H9 (cell line): Measurements from ENCODE around the gene HSD17B2. TPM values are rescaled to one million over a fixed set of nuclear protein-coding genes. Genes with fewer than 3 reads are reported as not detected.

Experiments
- DNase-seq: peaks from one replicate; pipeline ENCODE4 v3.0.0-alpha.2; 2017
- H2AFZ ChIP-seq: one replicate; pipeline ENCODE4 v1.6.1; 2013; ENCODE audit warnings: mild to moderate bottlenecking, low read length, control low read depth, moderate library complexity
- H2AK5ac ChIP-seq: 2 replicates; pipeline ENCODE4 v1.6.1; 2013; ENCODE audit warnings: low read length, control low read depth, mixed read lengths; ENCODE audit not compliant: insufficient read length
- H2BK120ac ChIP-seq: one replicate; pipeline ENCODE4 v1.6.1; 2013; ENCODE audit warnings: low read depth, mild to moderate bottlenecking, low read length, control low read depth, inconsistent platforms; ENCODE audit not compliant: poor library complexity, severe bottlenecking
- H2BK12ac ChIP-seq: 2 replicates; pipeline ENCODE4 v1.6.1; 2013; ENCODE audit warnings: low read length, control low read depth, mixed read lengths, low read depth; ENCODE audit not compliant: insufficient read length
- H2BK15ac ChIP-seq: 2 replicates; pipeline ENCODE4 v1.6.1; 2013; ENCODE audit warnings: low read depth, low read length, control low read depth
- H2BK20ac ChIP-seq: one replicate; pipeline ENCODE4 v1.6.1; 2013; ENCODE audit warnings: low read depth, mild to moderate bottlenecking, low read length, control low read depth, inconsistent platforms; ENCODE audit not compliant: poor library complexity, severe bottlenecking
- H2BK5ac ChIP-seq: 2 replicates; pipeline ENCODE4 v1.6.1; 2013; ENCODE audit warnings: low read length, control low read depth, mixed read lengths; ENCODE audit not compliant: insufficient read length
- H3K14ac ChIP-seq: 2 replicates; pipeline ENCODE4 v1.6.1; 2013; ENCODE audit warnings: low read length, control low read depth; ENCODE audit not compliant: insufficient read depth
- H3K18ac ChIP-seq: 2 replicates; pipeline ENCODE4 v1.6.1; 2013; ENCODE audit warnings: low read depth, mild to moderate bottlenecking, mixed read lengths, low read length, control low read depth; ENCODE audit not compliant: insufficient read length
- H3K23ac ChIP-seq: 2 replicates; pipeline ENCODE4 v1.6.1; 2013; ENCODE audit warnings: low read length, control low read depth, mixed read lengths, low read depth; ENCODE audit not compliant: insufficient read length
- H3K23me2 ChIP-seq: 2 replicates; pipeline ENCODE4 v1.6.1; 2013; ENCODE audit warnings: low read depth, mild to moderate bottlenecking, mixed read lengths, low read length, control low read depth; ENCODE audit not compliant: insufficient read length, poor library complexity, severe bottlenecking
- H3K27ac ChIP-seq: 2 replicates; pipeline ENCODE4 v1.5.1; 2013; ENCODE audit warnings: low read length, control low read depth, mixed read lengths, low read depth; ENCODE audit not compliant: insufficient read length
- H3K27me3 ChIP-seq: 2 replicates; pipeline ENCODE4 v1.6.1; 2013; ENCODE audit warnings: low read length, control low read depth, inconsistent platforms; ENCODE audit not compliant: insufficient read depth
- H3K4ac ChIP-seq: 2 replicates; pipeline ENCODE4 v1.6.1; 2013; ENCODE audit warnings: low read depth, mild to moderate bottlenecking, control low read depth, inconsistent platforms, low read length, moderate library complexity
- H3K4me1 ChIP-seq: 2 replicates; pipeline ENCODE4 v1.6.1; 2013; ENCODE audit warnings: low read length, control low read depth, inconsistent platforms; ENCODE audit not compliant: insufficient read depth
- H3K4me2 ChIP-seq: 2 replicates; pipeline ENCODE4 v1.6.1; 2013; ENCODE audit warnings: low read length, control low read depth, mixed read lengths; ENCODE audit not compliant: insufficient read length, insufficient read depth
- H3K56ac ChIP-seq: 2 replicates; pipeline ENCODE4 v1.6.1; 2013; ENCODE audit warnings: low read depth, mild to moderate bottlenecking, mixed read lengths, low read length, control low read depth; ENCODE audit not compliant: insufficient read length
- H3K79me1 ChIP-seq: 2 replicates; pipeline ENCODE4 v1.6.1; 2013; ENCODE audit warnings: low read depth, mild to moderate bottlenecking, moderate library complexity, low read length, control low read depth, inconsistent platforms; ENCODE audit not compliant: insufficient read depth, poor library complexity, severe bottlenecking
- H3K79me2 ChIP-seq: 2 replicates; pipeline ENCODE4 v1.6.1; 2013; ENCODE audit warnings: low read length, control low read depth, inconsistent platforms; ENCODE audit not compliant: insufficient read depth
- H3K9ac ChIP-seq: 2 replicates; pipeline ENCODE4 v1.6.1; 2013; ENCODE audit warnings: low read length, control low read depth, mixed read lengths; ENCODE audit not compliant: insufficient read length; ENCODE audit errors: extremely low read depth
- H3K9me3 ChIP-seq: one replicate; pipeline ENCODE4 v1.6.1; 2013; ENCODE audit warnings: low read depth, low read length, inconsistent platforms; ENCODE audit not compliant: control insufficient read depth
- H3T11ph ChIP-seq: one replicate; pipeline ENCODE4 v1.6.1; 2013; ENCODE audit warnings: mild to moderate bottlenecking, low read length, control low read depth, inconsistent platforms
- H4K20me1 ChIP-seq: one replicate; pipeline ENCODE4 v1.6.1; 2013; ENCODE audit not compliant: control insufficient read depth, insufficient read length, insufficient read depth
- H4K5ac ChIP-seq: 2 replicates; pipeline ENCODE4 v1.6.1; 2013; ENCODE audit warnings: low read depth, mild to moderate bottlenecking, mixed read lengths, low read length, control low read depth; ENCODE audit not compliant: insufficient read length
- H4K8ac ChIP-seq: replicated peaks from 2 replicates; pipeline ENCODE4 v1.6.1; 2013; ENCODE audit warnings: low read length, control low read depth, mixed read lengths, low read depth; ENCODE audit not compliant: insufficient read length
- H4K91ac ChIP-seq: 2 replicates; pipeline ENCODE4 v1.6.1; 2013; ENCODE audit warnings: low read depth, mild to moderate bottlenecking, moderate library complexity, mixed read lengths, low read length, control low read depth; ENCODE audit not compliant: insufficient read length
- H3K27ac Mint-ChIP-seq, 3 experiments: 2 replicates in 2 of 3; 3 replicates in 1 of 3; pipeline ENCODE4 v1.8.0; 2020 to 2021; ENCODE audit warnings: mixed read lengths in 3 of 3, mild to moderate bottlenecking in 1 of 3, moderate library complexity in 1 of 3
- H3K27me3 Mint-ChIP-seq: 2 replicates; pipeline ENCODE4 v1.8.0; 2021; ENCODE audit warnings: low read depth, mild to moderate bottlenecking, moderate library complexity, mixed read lengths
- H3K36me3 Mint-ChIP-seq, 3 experiments: 2 replicates in 2 of 3; 3 replicates in 1 of 3; pipeline ENCODE4 v1.8.0; 2020 to 2021; ENCODE audit warnings: low read depth in 3 of 3, mixed read lengths in 3 of 3; ENCODE audit not compliant: insufficient read depth in 1 of 3
- H3K4me1 Mint-ChIP-seq, 2 experiments: 2 replicates each; pipeline ENCODE4 v1.8.0; 2020; ENCODE audit warnings: mixed read lengths in 2 of 2
- H3K4me3 Mint-ChIP-seq, 2 experiments: 2 replicates in 1 of 2; 3 replicates in 1 of 2; pipeline ENCODE4 v1.8.0; 2020 to 2021; ENCODE audit warnings: mild to moderate bottlenecking in 2 of 2, mixed read lengths in 2 of 2, moderate library complexity in 1 of 2
- H3K9me3 Mint-ChIP-seq, 2 experiments: 2 replicates in 1 of 2; 3 replicates in 1 of 2; pipeline ENCODE4 v1.8.0; 2020; ENCODE audit warnings: mild to moderate bottlenecking in 2 of 2, mixed read lengths in 2 of 2, moderate library complexity in 1 of 2
- CTCF ChIP-seq: fragments of 200-600 bp; sonication (generic); conservative IDR thresholded peaks from 3 replicates; pipeline ENCODE4 v1.8.0; 2021; ENCODE audit warnings: antibody characterized with exemption, mild to moderate bottlenecking
- WGBS: extraction: QIAGEN DNeasy Blood & Tissue Kit; methylation state at CpG from one replicate; pipeline ENCODE4 v1.1.7; 2013; ENCODE audit warnings: missing lambda C conversion rate, low lambda C conversion rate, mixed read lengths; ENCODE audit not compliant: insufficient read length; ENCODE audit errors: extremely low coverage; 5-methylcytosine and 5-hydroxymethylcytosine counted together
- total RNA-seq: library from RNA; stranded (reverse); gene quantifications from 2 replicates; pipeline ENCODE4 v1.2.1, GENCODE V29; 2021

HSD17B2 gene
- total RNA-seq, 1 experiment from 2014 or later, result not detected

- Histone ChIP-seq H3K9ac (no peak within 1 kb of the TSS), H3K4ac (no peak within 1 kb of the TSS), H3K23ac (no peak within 1 kb of the TSS), H2AFZ (no peak within 1 kb of the TSS), H3K4me1 (no peaks in the 10 kb centered on the region), H3T11ph (no peak within 1 kb of the TSS), H3K4me2 (no peak within 1 kb of the TSS), H3K27ac (no peak within 1 kb of the TSS), H3K9me3 (peaks cover 5% of the 10 kb centered on the region), H3K23me2 (no peaks in the 10 kb centered on the region), H4K20me1 (no peaks in the 10 kb centered on the region), H3K56ac (no peak within 1 kb of the TSS), H3K14ac (no peak within 1 kb of the TSS), H3K18ac (no peak within 1 kb of the TSS), H2BK15ac (no peak within 1 kb of the TSS), H2BK20ac (no peak within 1 kb of the TSS), H2BK12ac (no peak within 1 kb of the TSS), H4K91ac (no peak within 1 kb of the TSS), H2BK5ac (no peak within 1 kb of the TSS), H2BK120ac (no peak within 1 kb of the TSS), H3K27me3 (no peaks in the 10 kb centered on the region), H4K8ac (no peak within 1 kb of the TSS), H3K79me2 (no peaks in the 10 kb centered on the region), H3K79me1 (no peaks in the 10 kb centered on the region), H2AK5ac (no peak within 1 kb of the TSS), H4K5ac (no peak within 1 kb of the TSS)
- Mint-ChIP-seq H3K4me1 (no peaks in the 10 kb centered on the region), H3K27ac (no peak within 1 kb of the TSS; a peak in 2 of 7 replicates), H3K4me3 (no peak within 1 kb of the TSS; a peak in 1 of 5 replicates), H3K36me3 (peaks cover 25 to 35% (median 30%) of the 10 kb centered on the region in 3 experiments), H3K9me3 (peaks cover 43 to 53% of the 10 kb centered on the region in 2 experiments), H3K27me3 (peaks cover 9% of the 10 kb centered on the region)
- TF ChIP-seq CTCF, result no peak
- no peak for DNase-seq
- WGBS, result no CpG with 5 or more reads among the region's 32 CpGs
These were observed 23.8 kb upstream of the HSD17B2 start, which contains the start of gene SDR42E1 for GRCh38 chr16:82011199-82011641. Gene SDR42E1, minus strand, starts transcription at chr16:82011470. Its CDS starts 10,612 bp downstream, at chr16:82000858.
